Neural progenitor cell (in vitro differentiated cells): ENCODE data around the gene PUM1. TPM values are rescaled to one million over a fixed set of nuclear protein-coding genes. Genes with fewer than 3 reads are reported as not detected.

Experiments
- DNase-seq: peaks from one replicate; pipeline ENCODE4 v3.0.0-alpha.2; 2016; ENCODE audit warnings: low spot score
- H2AFZ ChIP-seq: fragments of 200-600 bp; sonication (generic); replicated peaks from 2 replicates; pipeline ENCODE4 v1.6.1; 2016; ENCODE audit warnings: antibody characterized with exemption
- H3F3A ChIP-seq: fragments of 200-600 bp; sonication (generic); 2 replicates; pipeline ENCODE4 v1.6.1; 2016; ENCODE audit warnings: antibody characterized with exemption, low read depth
- H3K27ac ChIP-seq: fragments of 200-600 bp; sonication (generic); 2 replicates; pipeline ENCODE4 v1.5.1; 2016; ENCODE audit warnings: mild to moderate bottlenecking
- H3K27me3 ChIP-seq: fragments of 200-600 bp; sonication (generic); 2 replicates; pipeline ENCODE4 v1.6.1; 2016; ENCODE audit warnings: mild to moderate bottlenecking, moderate library complexity
- H3K36me3 ChIP-seq: fragments of 200-600 bp; sonication (generic); 2 replicates; pipeline ENCODE4 v1.5.1; 2016
- H3K4me1 ChIP-seq: fragments of 200-600 bp; sonication (generic); 2 replicates; pipeline ENCODE4 v1.6.1; 2016; ENCODE audit warnings: mixed run types
- H3K4me2 ChIP-seq: fragments of 200-600 bp; sonication (generic); 2 replicates; pipeline ENCODE4 v1.6.1; 2016
- H3K4me3 ChIP-seq: fragments of 200-600 bp; sonication (generic); 2 replicates; pipeline ENCODE4 v1.5.1; 2016
- H3K79me2 ChIP-seq: fragments of 200-600 bp; sonication (generic); 2 replicates; pipeline ENCODE4 v1.6.1; 2016; ENCODE audit warnings: low read depth
- H3K9ac ChIP-seq: fragments of 200-600 bp; sonication (generic); 2 replicates; pipeline ENCODE4 v1.6.1; 2016
- H3K9me3 ChIP-seq: fragments of 200-600 bp; sonication (generic); 2 replicates; pipeline ENCODE4 v1.5.1; 2016; ENCODE audit warnings: low read depth
- H4K20me1 ChIP-seq: fragments of 200-600 bp; sonication (generic); 2 replicates; pipeline ENCODE4 v1.6.1; 2016; ENCODE audit warnings: low read depth
- H3K27ac Mint-ChIP-seq: 3 replicates; pipeline ENCODE4 v1.8.0; 2021; ENCODE audit warnings: mixed read lengths
- H3K27me3 Mint-ChIP-seq: 2 replicates; pipeline ENCODE4 v1.8.0; 2022; ENCODE audit warnings: low read depth, mild to moderate bottlenecking, inconsistent platforms, moderate library complexity, mixed read lengths; ENCODE audit not compliant: insufficient read depth
- H3K36me3 Mint-ChIP-seq: 3 replicates; pipeline ENCODE4 v1.8.0; 2021; ENCODE audit warnings: mixed read lengths
- H3K4me1 Mint-ChIP-seq: 3 replicates; pipeline ENCODE4 v1.8.0; 2021; ENCODE audit warnings: mixed read lengths
- H3K4me3 Mint-ChIP-seq: 3 replicates; pipeline ENCODE4 v1.8.0; 2021; ENCODE audit warnings: mild to moderate bottlenecking, moderate library complexity, mixed read lengths
- H3K9me3 Mint-ChIP-seq: 3 replicates; pipeline ENCODE4 v1.8.0; 2020; ENCODE audit warnings: mixed read lengths
- CTCF ChIP-seq: fragments of 200-600 bp; sonication (generic); IDR thresholded peaks from 2 replicates; pipeline ENCODE4 v1.5.1; 2017; ENCODE audit warnings: antibody characterized with exemption, mild to moderate bottlenecking
- EZH2 ChIP-seq: fragments of 200-600 bp; sonication (generic); IDR thresholded peaks from 2 replicates; pipeline ENCODE4 v1.6.1; 2017; ENCODE audit warnings: antibody characterized with exemption, mild to moderate bottlenecking, moderate library complexity
- EZH2phosphoT487 ChIP-seq: fragments of 200-600 bp; sonication (generic); IDR thresholded peaks from 2 replicates; pipeline ENCODE4 v1.6.1; 2017; ENCODE audit warnings: antibody characterized with exemption
- total RNA-seq: library from RNA; depleted of rRNA; stranded (reverse); fragments of >200 nt; gene quantifications from 2 replicates; pipeline ENCODE4 v1.2.3, GENCODE V29; 2015; ENCODE audit warnings: low replicate concordance

The PUM1 gene
- total RNA-seq, 1 donor from 2014 or later: 130 TPM

GRCh38 chr1:30969903-30970302 is 95.6 kb downstream of the PUM1 start:
- peaks cover 2% of the 10 kb centered on the region for H3K4me1 ChIP-seq
- H3K9ac ChIP-seq: no peak overlapping the region
- peaks cover 33% of the 10 kb centered on the region for H3K36me3 ChIP-seq
- H3K27ac ChIP-seq: no peak overlapping the region
- no peaks in the 10 kb centered on the region for H3K27me3 ChIP-seq
- H3K36me3 Mint-ChIP-seq: peaks cover 49% of the 10 kb centered on the region
- no peak overlapping the region for H3K27ac Mint-ChIP-seq
- H3K4me2 ChIP-seq: no peak overlapping the region
- no peaks in the 10 kb centered on the region for H3K9me3 Mint-ChIP-seq
- H3F3A ChIP-seq: peaks cover 40% of the 10 kb centered on the region
- DNase-seq: no peak
- peaks cover 3% of the 10 kb centered on the region for H3K4me1 Mint-ChIP-seq
- no peak overlapping the region for H2AFZ ChIP-seq
- peaks cover 88% of the 10 kb centered on the region for H4K20me1 ChIP-seq
- no peaks in the 10 kb centered on the region for H3K9me3 ChIP-seq
- no peak for TF ChIP-seq EZH2
- TF ChIP-seq CTCF: no peak
- no peak for TF ChIP-seq EZH2phosphoT487
- peaks cover 97% of the 10 kb centered on the region for H3K79me2 ChIP-seq
- H3K27me3 Mint-ChIP-seq: peaks cover 2% of the 10 kb centered on the region
- H3K4me3 Mint-ChIP-seq: no peak overlapping the region
- H3K4me3 ChIP-seq: no peak overlapping the region

- no peak overlapping the region for H3K4me2 ChIP-seq
- no peak overlapping the region for H3K27ac Mint-ChIP-seq
- peaks cover 56% of the 10 kb centered on the region for H3K36me3 Mint-ChIP-seq
- H3K9ac ChIP-seq: no peak overlapping the region
- peaks cover 78% of the 10 kb centered on the region for H4K20me1 ChIP-seq
- H3K27me3 Mint-ChIP-seq: peaks cover 2% of the 10 kb centered on the region
- no peak overlapping the region for H3K27ac ChIP-seq
- no peak overlapping the region for H3K4me3 ChIP-seq
- peaks cover 39% of the 10 kb centered on the region for H3K36me3 ChIP-seq
- H3K4me1 Mint-ChIP-seq: no peaks in the 10 kb centered on the region
- no peaks in the 10 kb centered on the region for H3K27me3 ChIP-seq
- H3K4me3 Mint-ChIP-seq: no peak overlapping the region
- TF ChIP-seq EZH2: no peak
- no peaks in the 10 kb centered on the region for H3K9me3 Mint-ChIP-seq
- no peak for DNase-seq
- peaks cover 39% of the 10 kb centered on the region for H3F3A ChIP-seq
- H3K9me3 ChIP-seq: no peaks in the 10 kb centered on the region
- peaks cover 95% of the 10 kb centered on the region for H3K79me2 ChIP-seq
- H2AFZ ChIP-seq: no peak overlapping the region
- H3K4me1 ChIP-seq: no peaks in the 10 kb centered on the region
Measured at GRCh38 chr1:30968220-30968971, 97.1 kb downstream of the PUM1 start.

- peak overlapping the region; percentile 48 for H3K27ac ChIP-seq
- H3K4me1 ChIP-seq: no peaks in the 10 kb centered on the region
- Mint-ChIP-seq H3K27ac (no peak overlapping the region), H3K4me3 (no peak overlapping the region), H3K9me3 (no peaks in the 10 kb centered on the region), H3K4me1 (no peaks in the 10 kb centered on the region), H3K27me3 (peaks cover 2% of the 10 kb centered on the region), H3K36me3 (peaks cover 65% of the 10 kb centered on the region)
- H3K9ac ChIP-seq: no peak overlapping the region
- H3K36me3 ChIP-seq: peaks cover 41% of the 10 kb centered on the region
- H3K4me2 ChIP-seq: no peak overlapping the region
- peaks cover 75% of the 10 kb centered on the region for H4K20me1 ChIP-seq
- H3K4me3 ChIP-seq: no peak overlapping the region
- no peak overlapping the region for H2AFZ ChIP-seq
- no peaks in the 10 kb centered on the region for H3K27me3 ChIP-seq
- no peak for DNase-seq
- no peak for TF ChIP-seq CTCF
- no peak for TF ChIP-seq EZH2
- no peak for TF ChIP-seq EZH2phosphoT487
- peaks cover 98% of the 10 kb centered on the region for H3K79me2 ChIP-seq
- peaks cover 41% of the 10 kb centered on the region for H3F3A ChIP-seq
- H3K9me3 ChIP-seq: no peaks in the 10 kb centered on the region
Measured at GRCh38 chr1:30966690-30967369, 98.7 kb downstream of the PUM1 start.
